GM21825 (cell line): ENCODE data around the gene IL12RB1.
"Not testable (repeated sequence)": the region's sequence is repeated elsewhere in the genome, so short reads cannot be mapped to it uniquely, and the experiment has no call there.

Experiments used
- ATAC-seq: cut with Tn5 transposase; IDR thresholded peaks from one replicate; pipeline ENCODE4 v1.9.1; 2021; ENCODE audit warnings: mild to moderate bottlenecking, moderate library complexity; ENCODE audit not compliant: unreplicated experiment

IL12RB1 gene

DNA sequence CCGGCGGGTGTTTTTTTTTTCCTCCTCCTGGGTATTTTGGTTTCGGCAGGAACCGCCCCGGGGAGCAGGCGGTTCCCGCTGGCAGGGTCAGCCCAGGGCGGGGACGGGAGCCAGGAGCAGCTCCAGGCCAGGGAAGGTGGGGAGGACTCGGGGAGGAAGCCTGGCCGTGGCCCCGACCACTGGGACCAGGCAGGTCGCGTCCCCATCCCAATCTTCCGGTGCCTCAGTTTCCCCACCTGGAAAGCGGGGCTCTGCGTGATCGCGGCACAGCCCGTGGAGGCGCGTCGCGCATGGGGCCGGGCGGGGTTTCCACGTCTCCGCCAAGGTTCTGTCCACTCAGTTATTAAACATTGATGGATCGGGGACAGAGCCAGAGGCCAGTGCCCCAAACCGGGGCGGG, 34.8 kb downstream of the IL12RB1 start:
- no peak for ATAC-seq

DNA sequence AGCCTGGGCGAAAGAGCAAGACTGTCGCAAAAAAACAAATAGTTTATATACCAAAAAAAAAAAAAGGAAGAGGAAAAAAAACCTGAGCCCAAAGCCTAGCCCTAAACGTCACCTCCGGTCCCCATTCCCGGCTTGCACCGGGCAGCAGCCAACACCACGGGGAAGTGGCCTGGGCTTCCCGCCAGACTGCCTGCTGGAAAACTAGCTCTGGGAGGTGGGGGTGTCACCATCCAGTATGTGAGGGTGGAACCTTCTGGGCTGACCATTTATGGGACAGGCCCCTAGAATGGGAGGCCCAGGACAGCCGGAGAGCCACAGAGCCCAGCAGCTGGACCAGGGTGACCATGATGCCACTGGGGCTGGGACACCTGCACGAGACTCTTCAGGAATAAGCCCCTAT, 37.3 kb downstream of the IL12RB1 start:
- ATAC-seq, result no peak

DNA sequence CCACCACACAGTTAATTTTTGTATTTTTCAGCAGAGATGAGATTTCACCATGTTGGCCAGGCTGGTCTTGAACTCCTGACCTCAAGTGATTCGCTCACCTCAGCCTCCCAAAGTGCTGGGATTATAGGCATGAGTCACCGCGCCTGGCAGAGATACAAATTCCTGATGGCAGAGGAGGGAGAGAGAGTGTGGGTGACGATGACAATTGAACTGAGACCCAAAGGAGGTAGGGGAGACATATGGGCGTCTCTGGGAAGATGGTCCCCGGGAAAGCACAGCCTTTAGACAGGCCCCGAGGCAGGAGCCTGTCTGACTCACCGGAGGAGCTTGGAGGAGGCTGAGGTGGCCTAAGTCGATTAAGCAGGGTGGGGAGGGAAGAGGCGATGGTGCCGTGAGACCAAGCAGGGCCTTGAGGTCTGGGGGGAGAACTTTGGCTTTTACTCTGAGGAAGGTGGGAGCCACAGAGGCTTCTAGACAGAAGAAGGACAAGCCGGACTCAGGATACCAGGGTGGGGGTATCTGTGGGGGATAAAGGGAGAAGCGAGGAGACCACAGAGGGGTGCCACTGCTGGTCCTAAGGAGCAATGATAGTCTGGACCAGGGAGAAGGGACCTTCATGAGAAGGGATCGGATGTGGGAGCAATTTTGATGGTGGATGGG, 40.5 kb downstream of the IL12RB1 start:
- no peak for ATAC-seq

DNA sequence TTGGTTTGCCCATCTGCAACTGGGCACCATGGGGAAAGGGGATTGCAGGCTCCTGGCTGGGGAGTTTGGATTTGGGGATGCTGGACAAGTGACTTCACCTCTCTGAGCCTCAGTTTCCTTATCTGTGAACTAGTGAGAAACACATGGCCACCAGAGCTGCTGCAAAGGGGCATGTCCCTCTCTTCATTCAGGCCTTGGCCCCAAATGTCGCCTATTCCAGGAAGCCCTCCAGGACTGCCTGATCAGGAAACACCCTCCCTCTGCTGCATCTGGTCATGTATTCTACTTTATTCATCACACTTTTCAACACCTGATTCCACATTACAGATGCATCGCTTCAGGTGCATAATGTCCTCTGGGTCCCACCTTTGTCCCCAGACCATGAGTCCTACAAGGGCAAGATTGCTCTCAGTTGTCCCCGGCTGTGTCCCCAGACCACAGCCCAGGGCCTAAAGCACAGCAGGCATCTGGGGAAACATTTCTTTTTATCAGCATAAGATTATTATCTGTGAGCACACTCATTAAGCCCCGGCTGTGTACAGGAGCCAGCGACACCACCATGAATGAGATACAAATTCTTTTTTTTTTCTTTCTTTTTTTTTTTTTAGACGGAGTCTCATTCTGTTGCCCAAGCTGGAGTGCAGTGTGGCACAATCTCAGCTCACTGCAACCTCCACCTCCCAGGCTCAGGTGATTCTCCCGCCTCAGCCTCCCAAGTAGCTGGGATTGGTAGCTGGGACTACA, 41.3 kb downstream of the IL12RB1 start:
- no peak for ATAC-seq

DNA sequence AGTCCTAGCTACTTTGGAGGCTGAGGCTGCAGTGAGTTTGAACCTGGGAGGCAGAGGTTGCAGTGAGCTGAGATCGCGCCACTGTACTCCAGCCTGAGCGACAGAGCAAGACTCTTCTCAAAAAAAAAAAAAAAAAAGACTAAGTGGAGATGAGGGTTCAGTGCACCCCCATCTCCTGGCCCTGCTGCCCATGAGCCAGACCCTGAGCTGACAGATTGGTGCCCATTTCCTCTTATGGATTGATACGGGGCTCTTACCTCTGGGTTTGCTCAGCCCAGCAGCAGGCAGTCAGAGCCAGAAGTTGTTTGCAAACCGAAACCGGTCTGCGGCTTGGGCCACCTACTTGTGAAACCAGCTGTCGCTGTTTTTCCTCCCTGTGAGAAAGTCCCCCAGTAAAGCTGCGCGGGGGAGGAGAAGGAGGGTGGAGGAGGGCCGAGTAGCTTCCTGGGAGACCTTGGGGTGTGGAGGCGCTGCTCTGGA, 41.9 kb downstream of the IL12RB1 start:
- peak; percentile 90 for ATAC-seq

DNA sequence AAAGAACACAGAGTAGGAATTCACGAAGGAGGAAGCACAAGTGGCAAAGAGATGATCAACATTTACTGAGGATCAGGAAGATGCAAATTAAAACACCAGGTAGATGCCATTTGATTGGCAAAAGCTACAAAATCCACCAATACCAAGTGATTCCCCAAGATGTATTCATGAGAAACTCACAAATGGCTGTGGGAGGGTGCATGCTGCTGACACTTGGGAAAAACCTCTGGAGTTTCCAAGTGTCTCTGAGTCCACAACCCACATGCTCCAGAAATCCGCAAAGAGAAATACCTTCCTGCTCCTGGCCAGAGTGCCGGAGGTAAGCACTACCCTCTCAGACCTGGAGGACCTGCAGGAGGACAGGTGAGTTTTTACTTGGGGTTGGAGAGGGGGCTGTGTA, 43.1 kb downstream of the IL12RB1 start:
- ATAC-seq, result no peak

DNA sequence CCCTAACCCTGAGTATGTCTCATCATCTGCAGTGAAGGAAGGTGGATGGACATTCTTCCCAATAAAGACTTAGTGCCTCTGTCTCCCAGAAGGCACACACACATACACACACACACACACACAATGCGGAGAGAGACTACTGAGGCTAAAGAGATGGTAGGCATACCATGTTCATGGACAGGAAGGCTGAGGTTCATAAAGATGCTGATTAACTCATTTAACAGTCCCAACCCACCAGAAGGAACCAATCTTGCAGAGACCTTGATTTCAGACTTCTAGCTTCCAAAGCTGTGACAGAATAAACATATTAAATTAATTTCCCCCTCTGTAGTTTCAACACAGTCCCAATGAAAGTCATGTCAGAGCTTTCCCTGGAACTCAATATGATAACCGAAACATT, 45.7 kb downstream of the IL12RB1 start:
- no peak for ATAC-seq

DNA sequence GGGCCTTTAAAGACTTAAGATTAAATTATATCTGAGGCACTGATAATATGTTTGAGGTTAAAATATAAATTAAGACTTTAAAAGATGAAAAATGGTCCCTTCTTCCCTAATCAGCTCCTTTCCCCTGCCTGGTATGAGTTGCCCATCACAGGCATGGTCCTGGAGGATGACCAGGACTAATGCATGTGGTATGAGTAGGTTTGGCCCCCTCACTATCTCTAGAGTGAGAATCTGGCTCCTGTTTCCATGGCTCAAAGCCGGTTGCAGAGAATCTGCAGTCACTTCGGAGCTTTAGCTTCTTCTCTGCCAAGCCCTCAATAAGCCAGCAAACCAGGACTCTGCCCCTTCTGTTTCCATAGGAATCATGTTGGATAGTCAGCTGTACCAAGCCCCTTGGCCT, 54.6 kb downstream of the IL12RB1 start:
- not testable (repeated sequence) for ATAC-seq

DNA sequence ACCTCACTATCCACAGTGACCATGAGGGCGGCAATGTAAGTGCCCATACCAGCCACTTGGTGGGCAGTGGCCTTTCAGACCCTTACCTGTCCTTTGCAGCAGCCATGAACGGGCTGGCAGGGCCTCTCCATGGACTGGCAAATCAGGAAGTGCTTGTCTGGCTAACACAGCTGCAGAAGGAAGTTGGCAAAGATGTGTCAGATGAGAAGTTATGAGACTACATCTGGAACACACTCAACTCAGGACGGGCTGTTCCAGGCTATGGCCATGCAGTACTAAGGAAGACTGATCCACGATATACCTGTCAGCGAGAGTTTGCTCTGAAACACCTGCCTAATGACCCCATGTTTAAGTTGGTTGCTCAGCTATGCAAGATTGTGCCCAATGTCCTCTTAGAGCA, 55.3 kb downstream of the IL12RB1 start:
- not testable (repeated sequence) for ATAC-seq

DNA sequence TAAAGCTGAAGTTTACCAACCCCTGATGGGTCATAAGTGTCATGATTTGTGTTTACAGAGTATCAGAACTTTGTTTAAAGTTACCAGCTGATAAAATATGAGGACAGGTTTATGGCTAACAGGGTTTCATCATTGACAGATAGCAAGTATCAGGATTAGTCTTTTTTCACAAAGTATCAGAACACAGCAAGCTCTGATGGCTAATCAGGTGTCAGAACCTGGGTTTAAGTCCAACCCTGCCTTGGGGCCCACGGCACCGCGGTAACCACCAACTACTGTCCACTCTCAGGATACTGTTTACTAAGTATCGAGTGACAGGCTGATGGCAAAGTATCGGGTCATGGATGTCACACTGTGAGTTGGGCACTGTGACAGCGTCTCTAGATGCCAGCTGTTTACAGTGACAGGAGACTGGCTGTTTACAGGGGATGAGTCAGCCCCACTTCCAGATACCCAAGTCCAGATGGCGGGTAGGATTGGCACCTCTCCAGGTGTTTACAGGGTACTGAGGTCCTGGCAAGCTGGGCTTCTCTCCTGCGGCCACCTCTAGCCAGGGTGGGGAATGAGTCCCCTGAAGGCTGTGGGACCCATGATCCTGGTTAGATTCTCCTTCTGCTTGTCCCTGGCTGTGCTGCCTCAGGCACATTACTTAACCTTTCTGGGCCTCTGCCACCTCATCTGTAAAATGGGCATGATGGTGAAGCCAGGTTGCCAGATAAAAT, 57.0 kb downstream of the IL12RB1 start:
- ATAC-seq, result no peak

DNA sequence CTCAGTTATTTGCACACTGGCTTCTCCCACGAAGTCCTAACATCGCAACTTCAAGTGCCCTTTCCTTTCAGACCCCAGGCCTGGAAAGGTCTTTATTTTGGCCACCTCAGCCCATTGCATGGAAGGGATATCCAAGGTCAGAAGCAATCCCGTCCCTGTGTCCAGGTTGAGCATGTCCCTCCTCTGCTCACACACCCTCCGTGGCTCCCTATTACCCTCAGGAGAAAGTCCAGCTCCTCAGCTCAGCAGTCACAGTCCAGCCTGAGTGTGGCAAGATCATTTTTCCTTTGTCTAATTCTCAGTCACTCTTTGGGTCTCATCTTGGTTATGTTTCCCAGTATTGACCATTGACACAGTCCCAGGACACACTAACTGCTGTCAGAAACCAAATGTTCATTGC, 59.6 kb downstream of the IL12RB1 start:
- no peak for ATAC-seq

DNA sequence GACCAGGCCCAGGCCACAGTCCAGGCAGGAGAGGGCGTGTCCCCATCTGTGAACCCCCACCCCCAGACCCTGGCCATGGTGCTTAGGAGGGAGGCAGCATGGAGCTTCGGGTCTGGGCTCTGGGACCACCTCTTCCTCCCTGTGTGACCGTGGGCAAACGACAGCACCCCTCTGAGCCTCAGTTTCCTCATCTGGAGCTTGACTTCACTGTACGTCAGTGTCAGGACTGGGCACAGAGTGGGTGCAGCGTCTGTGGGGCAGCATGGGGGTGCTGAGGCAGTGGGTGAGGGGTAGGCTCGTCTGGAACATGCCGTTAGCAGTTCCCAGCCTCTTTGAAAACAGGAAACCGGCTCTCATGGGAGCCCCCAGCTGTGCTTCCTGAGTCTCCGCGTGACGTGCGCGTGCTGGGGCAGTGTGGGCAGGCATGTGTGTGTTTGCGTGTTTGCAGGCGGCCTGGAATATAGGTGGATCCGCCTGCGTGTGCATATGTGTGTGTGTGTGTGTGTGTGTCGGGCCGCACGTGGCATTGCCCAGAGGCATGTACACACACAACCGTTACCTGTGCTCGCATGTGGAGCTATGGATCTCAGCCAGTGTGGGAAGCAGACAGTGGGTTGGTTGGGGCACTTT, 63.0 kb downstream of the IL12RB1 start:
- ATAC-seq, result peak; percentile 35

DNA sequence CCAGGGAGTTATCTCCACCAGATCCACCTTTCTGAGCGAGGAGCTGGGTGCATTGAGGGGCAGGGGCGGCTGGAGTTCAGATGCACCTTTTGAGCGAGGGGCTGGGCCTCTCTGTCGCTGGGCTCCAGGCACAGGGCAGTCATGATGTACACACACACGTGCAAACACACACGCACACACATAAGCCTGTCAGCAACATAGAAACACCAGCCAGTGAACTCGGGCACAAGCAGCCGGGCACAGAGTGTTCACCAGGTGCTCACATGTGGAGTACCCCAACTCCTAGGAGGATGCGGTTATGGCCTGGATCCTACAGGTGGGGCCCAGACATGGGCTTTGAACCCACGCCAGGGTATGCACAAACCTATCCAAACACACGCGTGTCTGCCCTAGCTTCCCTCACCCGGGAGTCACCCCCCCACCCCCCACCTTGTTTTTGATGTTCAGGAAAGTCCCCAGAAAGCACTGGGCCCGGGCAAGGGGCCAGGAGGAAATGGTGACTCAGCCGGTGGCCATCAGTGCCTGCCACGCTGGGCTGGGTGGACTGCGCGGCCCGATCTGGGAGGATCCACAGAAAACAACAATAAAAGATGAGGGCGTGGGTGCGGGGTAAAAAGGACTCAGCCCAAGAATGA, 65.5 kb downstream of the IL12RB1 start:
- ATAC-seq, result no peak

DNA sequence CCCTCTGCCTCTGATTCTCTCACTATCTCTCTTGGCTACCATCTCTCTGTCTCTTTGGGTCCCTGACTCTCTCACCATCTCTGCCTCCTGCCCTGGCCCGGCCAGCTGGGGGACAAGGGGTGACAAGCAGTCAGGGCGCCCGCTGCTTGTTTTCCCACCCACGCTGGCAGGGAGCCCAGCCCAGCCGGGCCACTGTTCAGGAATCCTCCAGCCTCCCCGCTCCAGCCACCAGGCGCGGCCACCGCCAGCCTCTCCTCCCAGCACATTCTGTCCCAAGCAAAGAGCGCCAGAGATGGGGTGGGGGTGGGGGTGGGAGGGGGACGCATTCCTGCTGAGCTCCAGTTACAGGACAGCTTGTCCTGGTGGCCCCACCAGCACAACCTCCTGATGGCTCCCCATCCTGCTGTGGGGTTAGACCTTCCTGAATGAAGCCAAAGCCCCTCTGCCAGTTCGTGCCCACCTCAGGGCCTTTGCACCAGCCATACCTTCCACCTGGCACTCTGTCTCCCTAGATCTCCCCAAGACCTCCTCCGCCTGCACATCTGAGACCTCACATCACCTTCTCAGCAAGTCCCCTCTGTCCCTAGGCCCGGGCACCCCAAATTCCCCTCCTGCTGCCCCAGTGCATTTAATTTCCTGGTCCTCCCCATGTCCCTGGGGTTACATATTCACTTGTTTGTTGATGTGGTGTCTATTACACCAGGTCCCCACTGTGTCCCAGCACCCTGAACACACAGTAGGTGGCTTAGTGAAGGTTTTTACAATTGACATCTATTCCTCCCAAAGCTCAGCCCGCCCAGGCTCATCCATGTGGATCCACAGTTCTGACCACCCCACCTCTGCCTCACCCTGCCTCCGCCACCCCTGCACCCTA, 66.3 kb downstream of the IL12RB1 start:
- no peak for ATAC-seq

DNA sequence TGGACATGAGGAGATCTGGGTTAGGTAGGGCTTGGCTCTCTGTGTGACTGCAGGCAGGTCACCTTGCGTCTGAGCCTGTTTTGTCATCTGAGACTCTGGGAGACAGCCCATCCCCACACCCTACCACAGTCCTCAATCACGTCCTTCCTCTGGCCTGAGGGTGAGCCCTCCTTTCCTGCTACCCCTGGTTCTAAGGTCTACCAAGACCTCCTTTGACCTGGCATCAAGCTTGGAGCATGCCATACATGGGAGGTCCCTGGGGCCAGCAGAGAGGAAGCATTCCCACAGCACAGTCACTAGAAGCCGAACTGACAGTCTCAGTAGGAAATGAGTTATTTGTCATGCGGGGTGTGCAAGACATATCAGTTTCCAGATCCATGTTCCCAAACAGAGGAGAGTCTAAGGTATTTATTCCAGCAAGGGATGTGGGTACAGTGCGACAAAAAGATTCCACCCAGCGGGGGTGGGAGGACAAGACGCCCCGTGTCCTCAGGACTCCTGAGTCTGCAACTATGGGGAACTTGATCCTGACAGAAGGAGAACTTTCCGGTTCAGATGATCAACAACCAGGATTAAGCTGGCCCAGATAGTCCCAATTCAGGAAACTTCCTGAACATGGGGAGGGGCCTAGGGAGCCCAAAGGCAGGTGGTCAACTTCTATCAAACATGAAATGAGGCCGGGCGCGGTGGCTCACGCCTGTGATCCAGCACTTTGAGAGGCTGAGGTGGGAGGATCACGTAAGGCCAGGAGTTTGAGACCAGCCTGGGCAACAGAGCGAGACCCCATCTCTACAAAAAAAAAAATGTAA, 69.3 kb downstream of the IL12RB1 start:
- no peak for ATAC-seq

DNA sequence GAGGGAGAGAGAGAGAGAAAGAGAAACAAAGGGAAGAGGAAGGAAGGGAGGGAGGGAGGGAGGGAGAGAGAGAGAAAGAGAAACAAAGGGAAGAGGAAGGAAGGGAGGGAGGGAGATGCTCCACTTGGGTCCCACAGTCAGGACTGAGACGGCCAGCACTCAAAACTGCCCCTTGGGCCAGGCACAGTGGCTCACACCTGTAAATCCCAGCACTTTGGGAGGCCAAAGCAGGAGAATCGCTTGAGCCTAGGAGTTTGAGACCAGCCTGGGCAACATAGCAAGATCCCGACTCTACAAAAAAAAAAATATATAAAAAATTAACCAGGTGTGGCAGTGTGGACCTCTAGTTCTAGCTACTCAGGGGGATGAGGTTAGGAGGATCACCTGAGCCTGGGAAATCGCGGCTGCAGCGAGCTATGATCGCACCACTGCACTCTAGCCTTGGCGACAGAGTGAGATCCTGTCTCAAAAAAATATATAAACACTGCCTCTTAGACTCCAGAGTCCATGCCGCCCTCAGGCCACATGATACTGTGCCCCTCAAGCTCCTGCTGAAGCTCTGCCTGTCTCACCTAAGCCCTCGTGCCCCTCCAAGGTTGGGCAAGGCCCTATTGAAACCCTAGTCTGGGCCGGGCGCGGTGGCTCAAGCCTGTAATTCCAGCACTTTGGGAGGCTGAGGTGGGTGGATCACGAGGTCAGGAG, 70.4 kb downstream of the IL12RB1 start:
- ATAC-seq, result no peak

DNA sequence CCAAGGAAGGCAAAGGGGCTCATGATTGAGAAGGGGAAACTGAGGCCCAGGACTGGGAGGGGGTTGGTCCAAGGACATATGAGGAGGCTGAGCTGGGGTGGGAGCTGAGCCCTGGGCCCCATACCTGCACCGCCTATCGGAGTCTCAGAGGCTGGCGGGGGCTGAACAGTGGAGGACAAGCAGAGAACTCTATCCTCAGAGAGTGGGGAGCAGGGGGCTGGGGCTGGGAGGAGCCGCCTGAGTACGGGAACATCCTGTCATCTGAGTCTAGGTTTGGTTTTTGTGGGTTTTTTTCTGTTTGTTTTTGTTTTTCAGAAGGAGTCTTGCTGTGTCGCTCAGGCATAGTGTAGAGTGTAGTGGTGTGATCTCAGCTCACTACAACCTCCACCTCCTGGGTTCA, 72.5 kb downstream of the IL12RB1 start:
- no peak for ATAC-seq
